Smooth muscle cell of trachea (primary cell): ENCODE results near the gene EFNB2. TPM values are rescaled to one million over a fixed set of nuclear protein-coding genes. Genes with fewer than 3 reads are reported as not detected.

Source experiments
- total RNA-seq: library from RNA; depleted of rRNA; stranded (reverse); fragments of >200 nt; gene quantifications from 2 replicates; pipeline ENCODE4 v1.2.1, GENCODE V29; 2014

EFNB2 gene
- 3.9 and 4.6 TPM in 2 replicates for total RNA-seq

GRCh38 chr13:106535552-106536243, at the start of gene EFNB2:
EFNB2 (minus strand) TSS chr13:106535662; CDS start chr13:106534964, 698 bp downstream.

GRCh38 chr13:106567474-106568298, 32.2 kb upstream of the EFNB2 start, which contains the start of gene ARGLU1:
ARGLU1 (minus strand) TSS chr13:106568137; CDS start chr13:106567919, 218 bp downstream.

Other genes with a start within 250 kb of the EFNB2 start
- 35.7 and 36.9 TPM in 2 replicates for gene ARGLU1, start 32.5 kb upstream of the EFNB2 start, total RNA-seq